ENCODE data around the gene VMP1.
"Not testable (repeated sequence)": the region's sequence is repeated elsewhere in the genome, so short reads cannot be mapped to it uniquely, and the experiment has no call there.

Gene VMP1

GRCh38 chr17:59798111-59798510 is 90.7 kb downstream of the VMP1 start:
- Histone ChIP-seq H3K27me3 (ENCODE audit: control insufficient read depth in 1 of 2, insufficient read depth in 2 of 2, low read length in 2 of 2) (no peaks in the 10 kb centered on the region), H3K27ac (ENCODE audit: low read depth, low read length) (no peak overlapping the region), H3K36me3 (ENCODE audit: control insufficient read depth in 1 of 2, insufficient read depth in 2 of 2, low read length in 2 of 2) (peaks cover 0 to 5% of the 10 kb centered on the region in 2 donors), H3K4me1 (ENCODE audit: control insufficient read depth in 1 of 2, insufficient read depth in 2 of 2, low read length in 2 of 2) (peaks cover 0 to under 1% of the 10 kb centered on the region in 2 donors), H3K9ac (ENCODE audit: low read depth in 1 of 2, low read length in 2 of 2) (no peak overlapping the region), H3K9me3 (ENCODE audit: control insufficient read depth in 1 of 2, low read length in 2 of 2) (no peaks in the 10 kb centered on the region), H3K4me3 (ENCODE audit: low read depth in 1 of 2, low read length in 2 of 2) (no peak overlapping the region)

GRCh38 chr17:59800530-59800942 is 93.1 kb downstream of the VMP1 start:
- H3K9me3 ChIP-seq (ENCODE audit: control insufficient read depth in 1 of 2, low read length in 2 of 2) = no peaks in the 10 kb centered on the region
- H3K4me3 ChIP-seq (ENCODE audit: low read depth in 1 of 2, low read length in 2 of 2) = no peak overlapping the region
- H3K36me3 ChIP-seq (ENCODE audit: control insufficient read depth in 1 of 2, insufficient read depth in 2 of 2, low read length in 2 of 2) = peaks cover 0 to 3% of the 10 kb centered on the region in 2 donors
- no peak overlapping the region for H3K27ac ChIP-seq (ENCODE audit: low read depth, low read length)
- H3K4me1 ChIP-seq (ENCODE audit: control insufficient read depth in 1 of 2, insufficient read depth in 2 of 2, low read length in 2 of 2) = peaks cover 0 to 5% of the 10 kb centered on the region in 2 donors
- H3K9ac ChIP-seq (ENCODE audit: low read depth in 1 of 2, low read length in 2 of 2) = no peak overlapping the region
- no peaks in the 10 kb centered on the region for H3K27me3 ChIP-seq (ENCODE audit: control insufficient read depth in 1 of 2, insufficient read depth in 2 of 2, low read length in 2 of 2)

- no peak overlapping the region for H3K27ac ChIP-seq (ENCODE audit: low read depth, low read length)
- no peak overlapping the region for H3K9ac ChIP-seq (ENCODE audit: low read depth in 1 of 2, low read length in 2 of 2)
- no peak overlapping the region for H3K4me3 ChIP-seq (ENCODE audit: low read depth in 1 of 2, low read length in 2 of 2)
- H3K27me3 ChIP-seq (ENCODE audit: control insufficient read depth in 1 of 2, insufficient read depth in 2 of 2, low read length in 2 of 2) = no peaks in the 10 kb centered on the region
- H3K4me1 ChIP-seq (ENCODE audit: control insufficient read depth in 1 of 2, insufficient read depth in 2 of 2, low read length in 2 of 2) = peaks cover 0 to 5% of the 10 kb centered on the region in 2 donors
- no peaks in the 10 kb centered on the region for H3K36me3 ChIP-seq (ENCODE audit: control insufficient read depth in 1 of 2, insufficient read depth in 2 of 2, low read length in 2 of 2)
- no peaks in the 10 kb centered on the region for H3K9me3 ChIP-seq (ENCODE audit: control insufficient read depth in 1 of 2, low read length in 2 of 2)
These were observed 94.7 kb downstream of the VMP1 start for GRCh38 chr17:59802160-59802559.

- peaks cover 0 to 5% of the 10 kb centered on the region in 2 donors for H3K36me3 ChIP-seq (ENCODE audit: control insufficient read depth in 1 of 2, insufficient read depth in 2 of 2, low read length in 2 of 2)
- peaks cover 0 to 5% of the 10 kb centered on the region in 2 donors for H3K4me1 ChIP-seq (ENCODE audit: control insufficient read depth in 1 of 2, insufficient read depth in 2 of 2, low read length in 2 of 2)
- H3K27me3 ChIP-seq (ENCODE audit: control insufficient read depth in 1 of 2, insufficient read depth in 2 of 2, low read length in 2 of 2) = no peaks in the 10 kb centered on the region
- H3K9ac ChIP-seq (ENCODE audit: low read depth in 1 of 2, low read length in 2 of 2) = peak overlapping the region in 1 of 2 donors; percentile 21
- H3K4me3 ChIP-seq (ENCODE audit: low read depth in 1 of 2, low read length in 2 of 2) = no peak overlapping the region
- H3K27ac ChIP-seq (ENCODE audit: low read depth, low read length) = peak overlapping the region; percentile 32
- H3K9me3 ChIP-seq (ENCODE audit: control insufficient read depth in 1 of 2, low read length in 2 of 2) = no peaks in the 10 kb centered on the region
These were observed 97.5 kb downstream of the VMP1 start for GRCh38 chr17:59804901-59805465.

GRCh38 chr17:59806322-59806721 is 98.9 kb downstream of the VMP1 start:
- H3K27ac ChIP-seq (ENCODE audit: low read depth, low read length) = not testable (repeated sequence)

GRCh38 chr17:59807892-59808509 is 100.5 kb downstream of the VMP1 start:
- Histone ChIP-seq H3K9ac (ENCODE audit: low read depth in 1 of 2, low read length in 2 of 2) (no peak overlapping the region), H3K27ac (ENCODE audit: low read depth, low read length) (no peak overlapping the region), H3K4me3 (ENCODE audit: low read depth in 1 of 2, low read length in 2 of 2) (no peak overlapping the region), H3K27me3 (ENCODE audit: control insufficient read depth in 1 of 2, insufficient read depth in 2 of 2, low read length in 2 of 2) (no peaks in the 10 kb centered on the region), H3K36me3 (ENCODE audit: control insufficient read depth in 1 of 2, insufficient read depth in 2 of 2, low read length in 2 of 2) (peaks cover 8 to 23% of the 10 kb centered on the region in 2 donors), H3K9me3 (ENCODE audit: control insufficient read depth in 1 of 2, low read length in 2 of 2) (no peaks in the 10 kb centered on the region), H3K4me1 (ENCODE audit: control insufficient read depth in 1 of 2, insufficient read depth in 2 of 2, low read length in 2 of 2) (peaks cover 0 to 5% of the 10 kb centered on the region in 2 donors)

More at GRCh38 chr17:59806322-59806721, 98.9 kb downstream of the VMP1 start:
- not testable (repeated sequence) for H3K27me3 ChIP-seq (ENCODE audit: control insufficient read depth in 1 of 2, insufficient read depth in 2 of 2, low read length in 2 of 2); H3K4me1 ChIP-seq (ENCODE audit: control insufficient read depth in 1 of 2, insufficient read depth in 2 of 2, low read length in 2 of 2); H3K9ac ChIP-seq (ENCODE audit: low read depth in 1 of 2, low read length in 2 of 2); H3K9me3 ChIP-seq (ENCODE audit: control insufficient read depth in 1 of 2, low read length in 2 of 2); H3K4me3 ChIP-seq (ENCODE audit: low read depth in 1 of 2, low read length in 2 of 2)
- H3K36me3 ChIP-seq (ENCODE audit: control insufficient read depth in 1 of 2, insufficient read depth in 2 of 2, low read length in 2 of 2) = peaks cover 3 to 12% of the 10 kb centered on the region in 2 donors

- Histone ChIP-seq H3K36me3 (ENCODE audit: control insufficient read depth in 1 of 2, insufficient read depth in 2 of 2, low read length in 2 of 2) (peaks cover 8 to 31% of the 10 kb centered on the region in 2 donors), H3K27me3 (ENCODE audit: control insufficient read depth in 1 of 2, insufficient read depth in 2 of 2, low read length in 2 of 2) (no peaks in the 10 kb centered on the region), H3K27ac (ENCODE audit: low read depth, low read length) (no peak overlapping the region), H3K4me1 (ENCODE audit: control insufficient read depth in 1 of 2, insufficient read depth in 2 of 2, low read length in 2 of 2) (peaks cover 2 to 9% of the 10 kb centered on the region in 2 donors), H3K4me3 (ENCODE audit: low read depth in 1 of 2, low read length in 2 of 2) (no peak overlapping the region), H3K9me3 (ENCODE audit: control insufficient read depth in 1 of 2, low read length in 2 of 2) (no peaks in the 10 kb centered on the region), H3K9ac (ENCODE audit: low read depth in 1 of 2, low read length in 2 of 2) (no peak overlapping the region)
These were observed 103.4 kb downstream of the VMP1 start for GRCh38 chr17:59810894-59811153.

- peaks cover 8 to 35% of the 10 kb centered on the region in 2 donors for H3K36me3 ChIP-seq (ENCODE audit: control insufficient read depth in 1 of 2, insufficient read depth in 2 of 2, low read length in 2 of 2)
- H3K27me3 ChIP-seq (ENCODE audit: control insufficient read depth in 1 of 2, insufficient read depth in 2 of 2, low read length in 2 of 2) = no peaks in the 10 kb centered on the region
- H3K9ac ChIP-seq (ENCODE audit: low read depth in 1 of 2, low read length in 2 of 2) = no peak overlapping the region
- no peak overlapping the region for H3K27ac ChIP-seq (ENCODE audit: low read depth, low read length)
- no peak overlapping the region for H3K4me3 ChIP-seq (ENCODE audit: low read depth in 1 of 2, low read length in 2 of 2)
- H3K4me1 ChIP-seq (ENCODE audit: control insufficient read depth in 1 of 2, insufficient read depth in 2 of 2, low read length in 2 of 2) = peaks cover 2 to 9% of the 10 kb centered on the region in 2 donors
- no peaks in the 10 kb centered on the region for H3K9me3 ChIP-seq (ENCODE audit: control insufficient read depth in 1 of 2, low read length in 2 of 2)
These were observed 103.8 kb downstream of the VMP1 start for GRCh38 chr17:59811209-59811608.

- no peak overlapping the region for H3K9ac ChIP-seq (ENCODE audit: low read depth in 1 of 2, low read length in 2 of 2)
- H3K36me3 ChIP-seq (ENCODE audit: control insufficient read depth in 1 of 2, insufficient read depth in 2 of 2, low read length in 2 of 2) = peaks cover 8 to 36% of the 10 kb centered on the region in 2 donors
- H3K4me1 ChIP-seq (ENCODE audit: control insufficient read depth in 1 of 2, insufficient read depth in 2 of 2, low read length in 2 of 2) = peaks cover 2 to 9% of the 10 kb centered on the region in 2 donors
- no peak overlapping the region for H3K4me3 ChIP-seq (ENCODE audit: low read depth in 1 of 2, low read length in 2 of 2)
- H3K27ac ChIP-seq (ENCODE audit: low read depth, low read length) = no peak overlapping the region
- H3K9me3 ChIP-seq (ENCODE audit: control insufficient read depth in 1 of 2, low read length in 2 of 2) = no peaks in the 10 kb centered on the region
- no peaks in the 10 kb centered on the region for H3K27me3 ChIP-seq (ENCODE audit: control insufficient read depth in 1 of 2, insufficient read depth in 2 of 2, low read length in 2 of 2)
These were observed 104.7 kb downstream of the VMP1 start for GRCh38 chr17:59812139-59812538.

GRCh38 chr17:59814276-59814675 is 106.8 kb downstream of the VMP1 start:
- Histone ChIP-seq H3K4me3 (ENCODE audit: low read depth in 1 of 2, low read length in 2 of 2) (no peak overlapping the region), H3K36me3 (ENCODE audit: control insufficient read depth in 1 of 2, insufficient read depth in 2 of 2, low read length in 2 of 2) (peaks cover 8 to 36% of the 10 kb centered on the region in 2 donors), H3K4me1 (ENCODE audit: control insufficient read depth in 1 of 2, insufficient read depth in 2 of 2, low read length in 2 of 2) (peaks cover 2 to 9% of the 10 kb centered on the region in 2 donors), H3K9me3 (ENCODE audit: control insufficient read depth in 1 of 2, low read length in 2 of 2) (no peaks in the 10 kb centered on the region), H3K9ac (ENCODE audit: low read depth in 1 of 2, low read length in 2 of 2) (peak overlapping the region in 1 of 2 donors; percentile 4), H3K27me3 (ENCODE audit: control insufficient read depth in 1 of 2, insufficient read depth in 2 of 2, low read length in 2 of 2) (no peaks in the 10 kb centered on the region), H3K27ac (ENCODE audit: low read depth, low read length) (no peak overlapping the region)

All from duodenal mucosa (tissue), 2 donors.